Activated CD8-positive, alpha-beta memory T cell treated with anti-CD3 and anti-CD28 coated beads for 4 hours (primary cell): Measurements from ENCODE around the gene COL9A1.

Experiments
- DNase-seq, 2 donors: peaks; one replicate each; pipeline ENCODE4 v3.0.0-alpha.2; 2020; ENCODE audit warnings: low read depth in 2 of 2

COL9A1 gene

GRCh38 chr6:70172252-70172651 is 130.6 kb downstream of the COL9A1 start:
- no peak for DNase-seq

- no peak for DNase-seq
Measured at GRCh38 chr6:70171236-70171635, 131.6 kb downstream of the COL9A1 start.

DNA sequence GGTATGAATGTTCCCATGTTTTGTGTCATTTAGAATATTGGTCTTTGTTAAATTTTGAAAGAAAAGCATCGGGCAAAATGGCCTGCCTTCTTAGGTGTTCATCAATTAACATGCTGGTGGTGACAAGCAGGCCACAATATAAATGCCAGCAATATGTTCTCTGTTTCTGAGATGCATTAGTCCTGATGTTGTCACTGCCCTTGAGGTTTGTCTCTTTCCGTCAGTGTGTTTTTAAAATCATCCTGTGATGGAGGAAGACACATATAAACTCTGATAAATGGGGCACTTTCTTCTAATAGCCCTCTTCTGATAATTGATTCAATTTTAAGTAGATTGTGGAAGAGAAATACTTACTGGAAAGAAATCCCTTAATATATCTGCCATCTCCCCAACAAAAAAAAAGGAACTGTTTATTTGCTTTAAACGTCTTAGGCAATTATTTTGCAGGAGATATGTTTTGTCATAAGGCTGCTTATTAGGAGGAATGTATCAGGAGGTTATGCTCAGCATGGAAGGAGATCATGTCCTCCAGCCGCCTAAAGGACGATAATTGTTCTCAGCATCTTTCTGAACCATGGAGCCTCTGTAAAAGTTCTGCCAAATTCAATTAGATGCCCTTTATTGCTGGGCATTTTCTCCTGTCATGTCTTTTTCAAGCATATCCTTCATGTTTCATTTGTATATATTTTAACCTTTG is 134.1 kb downstream of the COL9A1 start:
- no peak for DNase-seq
